ENCODE data around the gene SCYGR7. TPM values are rescaled to one million over a fixed set of nuclear protein-coding genes. Genes with fewer than 3 reads are reported as not detected.

SCYGR7 gene
- total and polyA plus RNA-seq, 7 donors = not detected

DNA sequence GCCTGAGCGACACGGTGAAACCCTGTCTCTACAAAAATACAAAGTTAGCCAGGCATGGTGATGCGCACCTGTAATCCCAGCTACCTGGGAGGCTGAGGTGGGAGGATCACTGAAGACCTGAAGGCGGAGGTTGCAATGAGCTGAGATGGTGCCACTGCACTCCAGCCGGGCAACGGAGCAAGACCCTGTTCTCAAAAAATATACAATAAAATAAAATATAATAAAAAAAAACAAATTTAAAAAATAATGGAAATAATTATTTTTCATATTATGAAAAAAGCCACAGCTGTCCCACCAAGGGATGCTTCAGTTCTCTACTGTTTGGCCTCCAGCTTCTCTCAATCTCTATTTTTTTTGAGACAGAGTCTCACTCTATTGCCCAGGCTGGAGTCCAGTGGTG is 20.7 kb upstream of the SCYGR7 start:
- 81 to 90% methylated on average over 6 of the region's 6 CpGs for WGBS, 2 donors
- intact Hi-C loops (cut with DNase I) = no loop called here

DNA sequence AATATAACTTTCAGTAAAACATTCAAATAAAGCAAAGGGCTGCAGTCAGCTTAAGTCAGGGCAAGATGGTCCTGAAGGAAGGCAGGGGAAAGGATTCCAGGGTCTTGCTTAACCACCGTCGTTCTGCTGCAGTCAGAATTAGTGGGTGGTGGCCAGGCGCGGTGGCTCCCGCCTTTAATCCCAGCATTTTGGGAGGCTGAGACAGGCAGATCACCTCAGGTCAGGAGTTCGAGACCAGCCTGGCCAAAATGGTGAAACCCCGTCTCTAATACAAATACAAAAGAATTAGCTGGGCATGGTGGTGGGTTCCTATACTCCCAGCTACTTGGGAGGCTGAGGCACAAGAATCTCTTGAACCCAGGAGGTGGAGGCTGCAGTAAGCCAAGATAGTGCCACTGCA is 17.1 kb upstream of the SCYGR7 start:
- TF ChIP-seq POLR2A (IDR thresholded peaks at IDR 0.05) (no peak), POLR2AphosphoS5 (IDR thresholded peaks at IDR 0.05) (no peak), EP300 (IDR thresholded peaks at IDR 0.05) (no peak)
- TF ChIP-seq, protein P1, sequence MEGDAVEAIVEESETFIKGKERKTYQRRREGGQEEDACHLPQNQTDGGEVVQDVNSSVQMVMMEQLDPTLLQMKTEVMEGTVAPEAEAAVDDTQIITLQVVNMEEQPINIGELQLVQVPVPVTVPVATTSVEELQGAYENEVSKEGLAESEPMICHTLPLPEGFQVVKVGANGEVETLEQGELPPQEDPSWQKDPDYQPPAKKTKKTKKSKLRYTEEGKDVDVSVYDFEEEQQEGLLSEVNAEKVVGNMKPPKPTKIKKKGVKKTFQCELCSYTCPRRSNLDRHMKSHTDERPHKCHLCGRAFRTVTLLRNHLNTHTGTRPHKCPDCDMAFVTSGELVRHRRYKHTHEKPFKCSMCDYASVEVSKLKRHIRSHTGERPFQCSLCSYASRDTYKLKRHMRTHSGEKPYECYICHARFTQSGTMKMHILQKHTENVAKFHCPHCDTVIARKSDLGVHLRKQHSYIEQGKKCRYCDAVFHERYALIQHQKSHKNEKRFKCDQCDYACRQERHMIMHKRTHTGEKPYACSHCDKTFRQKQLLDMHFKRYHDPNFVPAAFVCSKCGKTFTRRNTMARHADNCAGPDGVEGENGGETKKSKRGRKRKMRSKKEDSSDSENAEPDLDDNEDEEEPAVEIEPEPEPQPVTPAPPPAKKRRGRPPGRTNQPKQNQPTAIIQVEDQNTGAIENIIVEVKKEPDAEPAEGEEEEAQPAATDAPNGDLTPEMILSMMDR (IDR thresholded peaks at IDR 0.05) = no peak
- H3K27me3 ChIP-seq = no peaks in the 10 kb centered on the region
- no peak overlapping the region for H3K4me3 ChIP-seq
- no peak for DNase-seq
- no peaks in the 10 kb centered on the region for H3K9me3 ChIP-seq
- intact Hi-C loops (cut with DNase I) = no loop called here
- H3K36me3 ChIP-seq = no peaks in the 10 kb centered on the region
- H3K4me1 ChIP-seq = no peaks in the 10 kb centered on the region
- H3K27ac ChIP-seq = no peak overlapping the region
- 95 to 96% methylated on average over 7 of the region's 7 CpGs for WGBS, 2 donors

More for the DNA sequence above, 20.7 kb upstream of the SCYGR7 start:
- Histone ChIP-seq H3K36me3 (no peaks in the 10 kb centered on the region), H3K4me1 (no peaks in the 10 kb centered on the region), H3K4me3 (no peak overlapping the region), H3K27me3 (no peaks in the 10 kb centered on the region), H3K27ac (no peak overlapping the region), H3K9me3 (no peaks in the 10 kb centered on the region)
- TF ChIP-seq, protein P1 (IDR thresholded peaks at IDR 0.05) = no peak
- TF ChIP-seq POLR2A (IDR thresholded peaks at IDR 0.05) = no peak
- TF ChIP-seq EP300 (IDR thresholded peaks at IDR 0.05) = no peak
- no peak for TF ChIP-seq POLR2AphosphoS5 (IDR thresholded peaks at IDR 0.05)
- DNase-seq = no peak

DNA sequence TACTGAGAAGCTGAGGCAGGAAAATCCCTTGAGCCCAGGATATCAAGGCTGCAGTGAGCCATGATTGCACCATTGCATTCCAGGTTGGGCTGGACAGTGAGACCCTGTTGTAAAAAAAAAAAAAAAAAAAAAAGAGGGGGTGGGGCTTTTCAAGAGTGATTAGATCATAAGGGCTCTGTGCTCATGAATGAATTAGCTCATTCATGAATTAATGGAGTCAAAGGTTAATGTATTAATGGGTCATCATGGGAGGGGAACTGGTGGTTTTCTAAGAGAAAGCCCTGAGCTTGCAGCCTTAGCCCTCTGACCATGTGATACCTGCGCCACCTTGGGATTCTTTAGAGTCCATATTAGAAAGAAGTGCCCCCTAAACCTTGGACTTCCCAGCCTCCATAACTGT is 14.8 kb upstream of the SCYGR7 start:
- DNase-seq = no peak
- TF ChIP-seq POLR2A (IDR thresholded peaks at IDR 0.05) (no peak), EP300 (IDR thresholded peaks at IDR 0.05) (no peak), POLR2AphosphoS5 (IDR thresholded peaks at IDR 0.05) (no peak)
- TF ChIP-seq, protein P1 (IDR thresholded peaks at IDR 0.05) = no peak
- no peak overlapping the region for H3K4me3 ChIP-seq
- H3K4me1 ChIP-seq = peaks cover 0 to 13% (median 6%) of the 10 kb centered on the region in 4 donors
- intact Hi-C loops (cut with DNase I) = no loop called here
- 93 to 95% methylated on average over 1 of the region's 1 CpG for WGBS, 2 donors
- H3K27ac ChIP-seq = no peak overlapping the region
- H3K9me3 ChIP-seq = no peaks in the 10 kb centered on the region
- H3K27me3 ChIP-seq = no peaks in the 10 kb centered on the region
- H3K36me3 ChIP-seq = no peaks in the 10 kb centered on the region

DNA sequence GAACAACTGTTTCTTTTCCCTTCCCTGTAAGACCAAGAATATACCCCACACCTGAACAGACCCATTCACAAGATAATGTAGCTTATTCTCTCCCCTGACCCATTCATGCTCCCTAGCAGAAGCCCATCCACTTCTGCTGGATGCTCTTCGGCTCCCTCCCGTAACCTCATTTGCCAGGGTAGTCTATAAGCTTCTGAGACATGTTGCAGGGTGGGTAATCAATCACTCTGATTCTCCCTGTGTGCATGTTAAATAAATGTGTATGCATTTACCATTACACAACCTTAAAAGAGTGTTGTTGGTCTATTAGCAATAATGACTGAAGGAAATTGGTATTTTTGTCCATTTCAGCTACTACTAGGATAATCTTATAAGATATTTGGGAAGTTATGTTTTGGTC is 11.6 kb upstream of the SCYGR7 start:
- H3K36me3 ChIP-seq = no peaks in the 10 kb centered on the region
- TF ChIP-seq POLR2A (IDR thresholded peaks at IDR 0.05) (no peak), EP300 (IDR thresholded peaks at IDR 0.05) (no peak), POLR2AphosphoS5 (IDR thresholded peaks at IDR 0.05) (no peak)
- TF ChIP-seq, protein P1 (IDR thresholded peaks at IDR 0.05) = no peak
- H3K27me3 ChIP-seq = no peaks in the 10 kb centered on the region
- peaks cover 0 to 18% (median 11%) of the 10 kb centered on the region in 4 donors for H3K4me1 ChIP-seq
- H3K27ac ChIP-seq = no peak overlapping the region
- no peak for DNase-seq
- H3K4me3 ChIP-seq = no peak overlapping the region
- WGBS, 2 donors = 70 to 84% methylated on average over 2 of the region's 2 CpGs
- H3K9me3 ChIP-seq = no peaks in the 10 kb centered on the region
- intact Hi-C loops (cut with DNase I) = no loop called here
